Stimulated activated CD8-positive, alpha-beta memory T cell treated with anti-CD3 and anti-CD28 coated beads, Interleukin-12 subunit alpha, Interleukin-12 subunit beta, amount 100 ng/mL, for 24 hours (primary cell): Measurements from ENCODE around the gene NR6A1.
"Not testable (repeated sequence)": the region's sequence is repeated elsewhere in the genome, so short reads cannot be mapped to it uniquely, and the experiment has no call there.

ENCODE experiments used
- DNase-seq: peaks from one replicate; pipeline ENCODE4 v3.0.0-alpha.2; 2020; ENCODE audit errors: extremely low read depth

Gene NR6A1

DNA sequence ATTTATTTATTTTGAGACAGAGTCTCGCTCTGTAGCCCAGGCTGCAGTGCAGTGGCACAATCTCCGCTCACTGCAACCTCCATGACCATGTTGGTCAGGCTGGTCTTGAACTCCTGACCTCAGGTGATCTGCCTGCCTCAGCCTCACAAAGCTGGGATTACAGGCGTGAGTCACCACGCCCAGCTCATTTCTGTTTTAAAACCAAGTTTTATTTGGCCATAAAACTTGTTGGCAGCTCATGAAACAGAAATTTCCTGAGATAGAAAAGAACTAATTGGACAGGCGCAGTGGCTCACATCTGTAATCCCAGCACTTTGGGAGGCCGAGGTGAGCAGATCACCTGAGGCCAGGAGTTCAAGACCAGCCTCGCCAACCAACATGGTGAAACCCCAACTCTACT lies 155.3 kb downstream of the NR6A1 start:
- DNase-seq = not testable (repeated sequence)

- DNase-seq = no peak
Observed at GRCh38 chr9:124615100-124615742, 155.9 kb downstream of the NR6A1 start.

DNA sequence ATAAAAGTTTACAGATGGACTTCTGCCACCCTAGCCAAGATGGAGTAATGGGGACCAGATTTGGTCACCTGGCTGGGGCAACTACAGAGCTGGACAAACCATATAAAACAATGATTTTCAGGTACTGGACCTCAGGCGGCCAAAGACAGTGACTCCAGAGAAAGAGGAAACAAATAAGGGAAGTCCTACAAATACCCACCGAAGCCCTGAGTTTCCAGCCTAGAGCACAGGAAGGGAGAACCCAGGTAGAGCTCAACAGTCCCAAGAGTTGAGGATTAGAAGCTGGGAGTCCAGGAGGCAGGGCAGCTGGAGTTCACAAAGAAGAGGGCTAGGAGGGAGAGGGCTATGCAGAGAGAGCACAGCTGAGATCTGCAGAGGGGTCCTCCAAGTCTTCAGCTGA lies 157.3 kb downstream of the NR6A1 start:
- DNase-seq = no peak

DNA sequence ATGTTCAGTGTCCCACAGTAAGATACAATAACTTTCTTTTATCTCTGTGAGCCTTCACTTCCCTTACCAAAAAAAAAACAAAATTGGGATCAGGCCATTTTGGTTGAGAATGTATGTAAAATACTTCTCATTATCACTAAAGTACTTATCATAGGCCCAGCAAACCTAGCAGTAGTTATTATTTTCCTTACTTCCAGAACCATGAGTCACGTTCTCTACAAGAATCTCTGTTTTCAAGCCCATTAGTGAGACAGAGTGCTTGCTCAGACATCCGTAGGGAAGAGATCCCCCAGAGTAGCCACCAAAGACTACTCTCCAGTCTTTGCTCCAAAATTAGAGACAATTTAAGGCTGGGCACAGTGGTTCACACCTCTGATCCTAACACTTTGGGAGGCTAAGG lies 160.0 kb downstream of the NR6A1 start:
- no peak for DNase-seq

DNA sequence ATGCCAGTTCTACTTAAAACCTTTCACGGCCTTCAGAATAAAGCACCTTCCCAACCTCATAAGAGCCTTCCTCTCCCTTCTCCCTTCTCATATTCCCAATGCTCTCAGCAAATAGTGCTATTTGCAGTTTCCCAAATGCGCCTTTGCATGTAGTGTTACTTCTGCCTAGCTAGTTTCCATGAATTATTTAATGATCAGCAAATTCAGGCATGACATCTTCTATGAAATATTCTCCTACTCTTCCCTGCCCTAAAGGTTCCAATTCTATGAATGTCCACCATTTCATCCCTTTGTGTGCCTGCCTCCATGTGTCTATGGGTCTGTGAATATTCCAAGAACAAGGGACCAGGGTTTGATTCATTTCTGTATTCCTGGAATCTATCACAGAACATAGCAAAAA lies 165.1 kb downstream of the NR6A1 start:
- DNase-seq = no peak

- no peak for DNase-seq
Observed at GRCh38 chr9:124605258-124605657, 165.9 kb downstream of the NR6A1 start.

DNA sequence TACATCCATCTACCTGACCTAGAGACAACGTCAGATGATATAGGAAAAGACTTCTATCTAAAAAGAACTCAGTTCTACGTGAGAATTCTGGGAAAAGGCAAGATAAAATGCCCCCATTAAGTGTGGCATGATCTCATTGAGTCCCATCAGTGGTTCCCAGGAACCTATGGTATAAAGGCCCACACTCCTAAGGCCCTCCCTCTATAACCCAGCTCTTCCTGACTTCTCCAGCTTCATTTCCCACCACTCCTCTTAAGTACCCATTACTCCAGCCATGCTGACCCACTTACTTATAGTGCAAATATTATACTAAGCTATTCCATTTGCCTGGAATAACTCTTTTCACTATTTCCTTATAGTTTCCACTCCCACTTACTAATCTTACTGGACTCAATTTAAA lies 168.5 kb downstream of the NR6A1 start:
- no peak for DNase-seq

GRCh38 chr9:124602204-124602603 lies 168.9 kb downstream of the NR6A1 start:
- DNase-seq = no peak

GRCh38 chr9:124600407-124600806 lies 170.7 kb downstream of the NR6A1 start:
- DNase-seq = no peak

DNA sequence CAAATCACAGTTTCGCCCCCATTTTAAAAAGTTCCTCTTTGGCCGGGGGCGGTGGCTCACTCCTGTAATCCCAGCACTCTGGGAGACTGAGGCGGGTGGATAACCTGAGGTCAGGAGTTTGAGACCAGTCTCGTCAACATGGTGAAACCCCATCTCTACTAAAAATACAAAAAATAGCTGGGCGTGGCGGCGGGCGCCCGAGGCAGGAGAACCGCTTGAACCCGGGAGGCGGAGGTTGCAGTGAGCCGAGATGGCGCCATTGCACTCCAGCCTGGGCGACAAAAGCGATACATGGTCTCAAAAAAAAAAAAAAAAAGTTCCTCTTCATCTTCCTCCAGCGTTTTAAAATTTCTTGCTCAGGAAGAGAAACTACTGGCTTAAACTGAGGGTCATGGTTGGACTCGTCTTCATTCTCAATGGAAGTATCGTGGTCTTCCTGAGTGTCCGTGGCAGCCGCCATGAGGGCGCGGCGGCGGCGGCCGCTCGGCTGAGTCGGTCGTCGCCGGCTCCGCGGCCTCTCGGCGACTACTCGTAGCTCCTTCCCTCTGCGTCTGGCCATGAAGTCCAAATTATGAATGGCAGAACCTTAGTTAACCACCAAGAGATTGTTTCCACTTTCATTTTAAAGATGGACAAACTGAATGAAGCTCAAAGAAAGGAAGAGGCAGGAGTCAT lies 171.9 kb downstream of the NR6A1 start:
- DNase-seq = no peak

DNA sequence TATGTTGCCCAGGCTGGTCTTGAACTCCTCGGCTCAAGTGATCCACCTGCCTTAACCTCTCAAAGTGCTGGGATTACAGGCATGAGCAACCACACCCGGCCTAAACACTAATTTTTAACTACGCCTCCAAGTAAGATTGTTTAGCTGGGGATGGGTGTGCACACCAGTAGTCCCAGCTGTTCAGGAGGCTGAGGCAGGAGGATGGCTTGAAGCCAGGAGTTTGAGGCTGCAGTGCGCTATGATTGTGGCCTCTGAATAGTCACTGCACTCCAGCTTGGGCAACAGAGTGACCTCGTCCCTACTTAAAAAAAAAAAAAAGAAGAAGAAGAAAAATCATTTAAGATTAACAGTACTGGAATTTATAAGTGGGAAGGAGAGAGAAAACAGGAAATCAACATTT lies 173.1 kb downstream of the NR6A1 start:
- no peak for DNase-seq

DNA sequence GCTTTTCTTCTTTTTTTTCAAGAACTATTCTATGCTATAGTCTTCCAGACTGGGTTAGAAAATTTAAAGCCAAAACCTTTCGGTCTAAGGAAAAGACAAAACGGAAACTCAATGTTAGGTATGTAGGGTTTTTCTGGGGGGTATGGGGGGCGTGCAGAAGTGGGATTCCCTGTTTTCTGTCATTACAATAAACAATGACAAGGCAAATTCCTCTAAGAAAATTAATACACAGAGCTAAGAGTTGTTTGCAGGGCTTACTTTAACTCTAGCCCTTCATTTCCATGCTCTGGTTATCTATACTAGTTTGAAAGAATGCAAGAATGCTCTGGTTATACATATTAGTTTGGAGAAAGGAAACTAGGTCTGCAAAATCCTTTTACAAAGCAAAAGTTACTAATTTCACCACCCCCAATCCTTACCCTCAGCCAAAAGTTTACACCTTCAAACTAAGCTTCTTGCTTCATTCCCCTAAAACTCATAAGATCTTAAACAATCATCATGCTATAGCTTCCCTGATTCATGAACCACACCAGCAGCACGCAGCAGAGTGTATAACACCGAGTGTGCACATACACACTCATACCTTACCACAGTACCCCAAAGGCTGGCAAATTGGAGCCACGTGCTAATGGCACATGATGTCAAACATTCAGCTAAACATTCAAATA lies 174.8 kb downstream of the NR6A1 start:
- no peak for DNase-seq

GRCh38 chr9:124595743-124596142 lies 175.4 kb downstream of the NR6A1 start:
- DNase-seq = no peak

GRCh38 chr9:124594673-124595072 lies 176.4 kb downstream of the NR6A1 start:
- no peak for DNase-seq

DNA sequence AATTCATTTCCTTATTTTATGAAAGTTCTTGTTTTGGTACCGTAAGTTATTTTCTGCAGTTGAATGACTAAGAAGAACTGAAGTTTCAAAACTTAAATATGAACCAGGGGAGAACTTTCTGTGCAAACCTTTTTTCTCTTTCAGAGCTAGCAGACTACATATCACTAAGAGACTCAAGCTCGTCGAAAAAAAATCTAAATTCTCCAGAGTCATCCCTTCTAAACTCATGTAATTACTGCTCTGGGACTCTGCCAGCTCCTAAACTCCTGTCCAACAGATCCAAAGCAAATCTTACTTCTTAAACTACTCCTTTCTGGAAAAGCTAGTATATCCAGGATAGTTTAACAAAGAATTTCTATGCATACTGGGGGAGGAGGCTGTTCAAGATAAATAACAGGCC lies 176.9 kb downstream of the NR6A1 start:
- no peak for DNase-seq

- no peak for DNase-seq
Observed at GRCh38 chr9:124593651-124594058, 177.5 kb downstream of the NR6A1 start.

- no peak for DNase-seq
Observed at GRCh38 chr9:124593200-124593599, 177.9 kb downstream of the NR6A1 start.

GRCh38 chr9:124590889-124591641 lies 180.0 kb downstream of the NR6A1 start:
- DNase-seq = no peak

GRCh38 chr9:124584631-124585030 lies 186.5 kb downstream of the NR6A1 start:
- no peak for DNase-seq

- DNase-seq = no peak
Observed at GRCh38 chr9:124583134-124583533, 188.0 kb downstream of the NR6A1 start.

- DNase-seq = no peak
Observed at GRCh38 chr9:124580186-124580585, 190.9 kb downstream of the NR6A1 start.

GRCh38 chr9:124576751-124577150 lies 194.4 kb downstream of the NR6A1 start:
- no peak for DNase-seq
